ENCODE data around the gene DKKL1. TPM values are rescaled to one million over a fixed set of nuclear protein-coding genes. Genes with fewer than 3 reads are reported as not detected.

Gene DKKL1
- polyA plus RNA-seq, 4 donors, result 4.2 to 7.0 (median 5.8) TPM

DNA sequence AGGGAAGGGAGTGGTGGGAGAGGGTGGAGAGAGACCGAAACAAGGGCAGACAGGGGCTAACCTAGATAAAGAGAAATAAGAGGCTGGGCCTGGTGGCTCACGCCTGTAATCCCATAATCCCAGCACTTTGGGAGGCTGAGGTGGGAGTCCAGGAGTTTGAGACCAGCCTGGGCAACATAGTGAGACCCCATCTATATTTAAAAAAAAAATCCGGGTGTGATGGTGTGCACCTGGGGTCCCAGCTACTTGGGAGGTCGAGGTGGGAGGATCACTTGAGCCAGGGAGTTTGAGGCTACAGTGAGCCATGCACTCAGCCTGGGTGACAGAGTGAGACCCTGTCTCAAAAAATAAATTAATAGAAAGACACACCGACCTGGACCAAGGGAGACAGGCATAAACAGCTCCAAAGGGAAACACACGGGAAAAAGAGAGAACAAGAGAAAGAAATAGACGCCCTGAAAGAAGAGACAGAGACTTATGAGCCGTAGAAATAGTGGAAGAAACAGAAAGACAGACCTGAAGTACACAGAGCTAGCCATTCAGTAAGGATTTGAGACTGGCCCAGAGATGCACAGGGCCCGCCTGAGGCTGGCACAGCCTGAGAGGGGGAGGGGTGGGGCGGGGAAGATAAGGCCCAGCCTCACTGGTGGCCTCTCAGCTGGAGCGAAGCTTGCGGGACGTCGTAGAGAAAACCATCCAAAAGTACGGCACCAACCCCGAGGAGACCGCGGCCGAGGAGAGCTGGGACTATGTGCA, 26.2 kb upstream of the DKKL1 start:
- DNase-seq (ENCODE audit: low read depth in 4 of 4, low spot score in 3 of 4), result no peak

GRCh38 chr19:49338023-49338677, 25.5 kb upstream of the DKKL1 start:
- no peak for DNase-seq (ENCODE audit: low read depth in 4 of 4, low spot score in 3 of 4)

DNA sequence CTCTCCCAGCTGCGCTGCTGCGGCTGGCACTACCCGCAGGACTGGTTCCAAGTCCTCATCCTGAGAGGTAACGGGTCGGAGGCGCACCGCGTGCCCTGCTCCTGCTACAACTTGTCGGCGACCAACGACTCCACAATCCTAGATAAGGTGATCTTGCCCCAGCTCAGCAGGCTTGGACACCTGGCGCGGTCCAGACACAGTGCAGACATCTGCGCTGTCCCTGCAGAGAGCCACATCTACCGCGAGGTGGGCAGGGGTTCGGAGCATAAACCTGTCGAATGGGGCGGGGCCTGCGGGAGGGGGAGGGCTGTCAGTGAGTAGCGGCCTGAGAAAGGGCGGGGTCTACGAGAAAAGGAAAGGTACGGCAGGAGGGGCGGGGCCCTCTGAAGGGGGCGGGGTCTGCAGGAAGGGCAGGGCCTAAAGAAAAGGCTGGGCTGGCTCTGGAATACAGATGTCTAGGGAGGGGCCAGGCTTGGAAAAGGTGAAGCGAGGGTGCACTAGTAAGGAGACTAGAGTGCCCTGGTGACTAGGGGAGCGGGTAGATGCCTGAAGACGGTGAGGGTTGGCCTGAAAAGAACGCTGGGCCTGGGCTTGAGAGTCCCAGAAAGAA, 24.9 kb upstream of the DKKL1 start:
- peak in 2 of 4 donors; percentile 56 to 67 for DNase-seq (ENCODE audit: low read depth in 4 of 4, low spot score in 3 of 4)

- DNase-seq (ENCODE audit: low read depth in 4 of 4, low spot score in 3 of 4), result peak in 3 of 4 donors; percentile 73 to 87 (median 78)
Observed at GRCh38 chr19:49339301-49340068, 24.2 kb upstream of the DKKL1 start.

GRCh38 chr19:49340069-49340864, 23.4 kb upstream of the DKKL1 start:
- DNase-seq (ENCODE audit: low read depth in 4 of 4, low spot score in 3 of 4), result no peak

DNA sequence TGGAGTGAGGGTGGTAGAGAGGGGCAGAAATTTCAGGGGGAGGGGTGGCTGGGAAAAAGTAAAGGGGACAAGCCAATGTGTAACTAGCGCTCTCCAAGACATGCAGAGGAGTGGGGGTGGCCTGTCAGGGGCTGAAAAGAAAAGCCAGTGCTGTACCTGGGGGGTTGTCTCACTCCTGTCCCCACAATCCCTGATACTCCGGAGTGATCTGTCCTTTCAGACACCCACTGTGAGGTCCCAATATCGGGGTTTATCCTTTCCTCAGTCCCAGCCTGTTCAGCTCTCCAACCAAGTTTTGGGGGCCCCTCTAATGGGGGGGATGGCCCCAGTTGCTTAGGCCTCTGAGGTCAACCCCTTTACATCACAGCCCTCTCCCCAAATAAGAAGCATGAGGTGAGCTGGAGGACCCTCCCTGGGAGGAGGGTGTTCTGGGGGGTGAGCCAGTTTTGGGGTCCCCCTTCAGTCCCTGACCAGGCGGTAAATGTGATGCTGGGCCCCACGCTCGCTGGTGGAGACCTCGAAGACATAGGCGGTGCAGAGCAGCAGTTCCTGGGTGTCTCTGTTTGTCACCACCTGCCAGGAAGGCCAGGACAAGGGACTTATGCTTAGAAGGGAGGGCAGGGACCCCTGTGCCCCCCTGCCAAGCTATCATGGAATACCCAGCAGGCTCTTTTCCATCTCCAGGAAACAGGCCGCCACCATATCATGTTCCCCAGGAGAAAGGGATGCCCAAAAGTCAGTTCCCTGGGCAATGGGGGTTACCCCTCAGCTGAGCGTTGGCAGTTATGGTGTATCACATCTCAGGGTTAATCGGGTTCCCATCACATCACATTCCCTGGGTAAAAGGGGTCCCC, 22.6 kb upstream of the DKKL1 start:
- DNase-seq (ENCODE audit: low read depth in 4 of 4, low spot score in 3 of 4), result no peak

DNA sequence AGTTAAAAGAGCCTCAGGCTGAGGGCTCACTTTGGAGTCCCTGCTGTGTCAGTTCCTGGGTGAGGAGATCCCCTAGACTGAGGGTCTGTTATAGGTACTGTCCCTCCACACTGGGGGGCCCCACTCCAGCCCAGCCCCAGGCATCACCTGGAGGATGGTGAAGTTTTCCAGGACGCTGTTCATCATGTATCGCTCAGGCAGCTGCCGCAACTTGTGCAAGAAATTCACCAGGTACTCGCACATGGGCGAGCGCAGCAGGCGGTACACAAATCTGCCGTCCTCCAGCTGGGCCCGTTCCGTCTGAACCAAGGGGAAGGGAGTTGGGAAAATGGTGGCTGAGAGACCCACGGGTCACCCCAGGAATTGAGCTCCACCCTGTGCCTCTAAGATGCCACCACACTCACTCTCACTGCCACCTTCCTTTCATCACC, 21.4 kb upstream of the DKKL1 start:
- no peak for DNase-seq (ENCODE audit: low read depth in 4 of 4, low spot score in 3 of 4)

- no peak for DNase-seq (ENCODE audit: low read depth in 4 of 4, low spot score in 3 of 4)
Observed at GRCh38 chr19:49343123-49343522, 20.6 kb upstream of the DKKL1 start.

DNA sequence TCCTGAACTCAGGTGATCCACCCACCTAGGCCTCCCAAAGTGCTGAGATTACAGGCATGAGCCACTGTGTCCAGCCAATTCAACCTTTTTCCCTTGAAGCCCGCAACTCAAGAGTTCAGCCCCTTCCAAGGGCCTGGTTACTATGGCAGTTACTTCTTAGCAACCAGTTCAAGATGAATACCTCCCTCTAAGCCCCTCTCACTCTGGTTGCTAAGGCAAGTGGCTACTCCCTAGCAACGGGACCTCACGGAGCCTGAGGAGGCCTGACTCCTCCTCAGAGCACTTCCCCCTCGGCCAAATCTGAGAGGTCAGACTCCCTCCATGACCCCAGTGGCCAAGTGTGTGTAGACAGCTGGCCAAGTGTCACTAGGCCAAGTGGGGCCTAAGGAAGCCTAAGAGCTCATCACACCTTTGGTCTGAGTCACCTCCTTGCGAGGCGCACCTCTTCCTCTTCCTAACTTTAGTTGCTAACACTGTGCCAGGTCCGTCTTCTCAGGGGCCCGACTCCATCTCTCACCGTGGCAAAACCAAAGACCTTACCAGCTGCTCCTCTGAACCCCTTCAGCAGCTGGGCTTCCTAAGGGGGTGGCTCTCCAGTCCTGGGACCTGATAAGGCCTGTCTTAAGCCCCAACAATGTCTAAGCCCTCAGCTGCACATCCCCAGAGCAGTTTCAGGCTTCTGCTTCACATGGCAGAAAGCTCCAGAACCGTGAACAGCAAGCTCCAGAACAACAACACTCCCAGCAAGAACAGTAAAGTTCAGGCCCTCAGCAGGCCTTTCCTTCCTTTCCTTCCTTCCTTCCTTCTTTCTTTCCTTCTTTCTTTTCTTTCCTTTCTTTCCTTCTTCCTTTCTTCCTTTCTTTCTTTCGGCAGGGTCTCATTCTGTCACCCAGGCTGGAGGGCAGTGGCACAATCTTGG, 18.9 kb upstream of the DKKL1 start:
- DNase-seq (ENCODE audit: low read depth in 4 of 4, low spot score in 3 of 4), result no peak

- no peak for DNase-seq (ENCODE audit: low read depth in 4 of 4, low spot score in 3 of 4)
Observed at GRCh38 chr19:49347191-49347590, 16.5 kb upstream of the DKKL1 start.

GRCh38 chr19:49347835-49348234, 15.8 kb upstream of the DKKL1 start:
- no peak for DNase-seq (ENCODE audit: low read depth in 4 of 4, low spot score in 3 of 4)

GRCh38 chr19:49348305-49349189, 15.1 kb upstream of the DKKL1 start:
- no peak for DNase-seq (ENCODE audit: low read depth in 4 of 4, low spot score in 3 of 4)

DNA sequence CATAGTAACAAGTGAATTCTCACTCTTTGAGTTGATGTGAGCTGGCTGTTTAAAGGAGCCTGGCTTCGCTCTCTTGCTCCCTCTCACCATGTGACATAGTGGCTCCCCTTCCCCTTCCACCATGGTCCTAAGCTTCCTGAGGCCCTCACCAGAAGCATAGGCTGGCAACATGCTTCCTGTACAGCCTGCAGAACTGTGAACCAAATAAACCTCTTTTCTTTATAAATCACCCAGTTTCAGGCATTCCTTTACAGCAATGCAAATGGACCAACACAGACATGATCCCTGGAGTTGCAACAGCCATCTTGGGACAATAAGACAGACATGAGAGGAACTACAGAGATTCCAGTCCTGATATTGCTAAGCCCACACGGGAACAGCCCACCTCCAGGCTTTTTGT, 14.1 kb upstream of the DKKL1 start:
- no peak for DNase-seq (ENCODE audit: low read depth in 4 of 4, low spot score in 3 of 4)

DNA sequence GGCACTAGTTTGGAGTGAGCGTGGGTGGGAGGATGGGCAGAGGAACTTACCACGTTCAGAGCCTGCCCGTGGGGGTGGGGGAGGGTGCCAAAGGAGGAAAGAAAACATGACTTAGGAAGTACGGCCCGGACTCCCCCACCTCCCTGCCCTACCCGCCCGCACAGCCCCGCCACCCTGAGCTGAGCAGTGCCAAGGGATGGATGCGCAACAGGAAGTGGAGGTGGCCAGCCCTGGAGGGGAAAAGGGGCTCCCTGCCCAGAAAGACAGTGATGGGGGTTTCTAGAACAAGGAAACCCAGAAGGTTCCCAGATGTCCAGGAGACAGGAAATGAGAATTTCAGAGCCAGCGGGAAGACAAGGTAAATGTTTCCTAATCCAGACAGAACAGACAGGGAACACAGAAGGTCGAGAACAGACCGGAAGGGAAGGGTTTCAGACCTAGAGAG, 7.7 kb upstream of the DKKL1 start:
- DNase-seq (ENCODE audit: low read depth in 4 of 4, low spot score in 3 of 4), result no peak

DNA sequence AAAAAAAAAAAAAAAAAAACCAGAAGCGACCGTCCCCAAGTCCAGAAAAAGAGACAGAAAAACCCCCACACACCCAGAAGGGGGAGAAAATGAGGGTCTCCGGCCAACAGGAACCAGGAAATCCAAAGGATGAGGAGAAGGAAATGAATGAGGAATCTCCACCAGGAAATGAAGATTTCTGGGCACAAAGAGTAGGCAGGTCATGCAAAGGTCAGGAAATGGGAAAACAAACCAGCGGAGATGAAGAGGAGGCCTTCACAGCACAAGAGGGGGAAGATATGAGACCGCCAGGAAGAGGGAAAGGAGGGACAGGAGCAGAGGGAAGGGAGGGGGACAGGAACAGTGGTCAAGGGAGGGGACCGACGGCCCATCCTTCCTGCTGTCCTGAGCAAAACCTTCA, 7.3 kb upstream of the DKKL1 start:
- DNase-seq (ENCODE audit: low read depth in 4 of 4, low spot score in 3 of 4), result no peak

GRCh38 chr19:49357186-49357585, 6.5 kb upstream of the DKKL1 start:
- no peak for DNase-seq (ENCODE audit: low read depth in 4 of 4, low spot score in 3 of 4)
